ENCODE results near the gene VANGL1. TPM values are rescaled to one million over a fixed set of nuclear protein-coding genes. Genes with fewer than 3 reads are reported as not detected.

VANGL1 gene
- total RNA-seq, 4 donors from 2014 or later = 6.3 to 11.7 (median 8.1) TPM

- peak in 2 of 3 experiments; percentile 9 to 29 for TF ChIP-seq CTCF (IDR thresholded peaks at IDR 0.05)
- no peak for TF ChIP-seq POLR2AphosphoS5 (IDR thresholded peaks at IDR 0.05)
- no peak for TF ChIP-seq EP300 (IDR thresholded peaks at IDR 0.05)
- no peaks in the 10 kb centered on the region for H3K27me3 ChIP-seq
- H3K36me3 ChIP-seq = no peaks in the 10 kb centered on the region
- 0% methylated on average over 50 of the region's 78 CpGs for WGBS
- peaks cover 20 to 46% (median 38%) of the 10 kb centered on the region in 4 donors for H3K4me1 ChIP-seq
- peaks cover 0 to 21% (median 12%) of the 10 kb centered on the region in 4 donors for H3K9me3 ChIP-seq
- DNase-seq (ENCODE audit: extremely low spot score) = peak; percentile 92
- peak overlapping the region; percentile 86 to 94 (median 94) for H3K4me3 ChIP-seq
- H3K27ac ChIP-seq (replicated peaks in 1 of 4) = peak overlapping the region; percentile 81 to 89 (median 83)
- intact Hi-C loops (cut with DNase I) = no loop called here
Measured at GRCh38 chr1:115642168-115643072, 650 bp downstream of the VANGL1 start.

- Histone ChIP-seq H3K4me1 (peaks cover 20 to 54% (median 46%) of the 10 kb centered on the region in 4 donors), H3K9me3 (peaks cover 0 to 13% (median 11%) of the 10 kb centered on the region in 4 donors), H3K4me3 (peak overlapping the region; percentile 86 to 94 (median 94)), H3K36me3 (no peaks in the 10 kb centered on the region), H3K27ac (replicated peaks in 1 of 4) (peak overlapping the region; percentile 81 to 89 (median 83)), H3K27me3 (no peaks in the 10 kb centered on the region)
- 35% methylated on average over 4 of the region's 4 CpGs for WGBS
- no peak for DNase-seq (ENCODE audit: extremely low spot score)
- intact Hi-C loops (cut with DNase I) = no loop called here
- no peak for TF ChIP-seq EP300 (IDR thresholded peaks at IDR 0.05)
- TF ChIP-seq POLR2A (IDR thresholded peaks at IDR 0.05; ENCODE audit: low read depth) = no peak
- no peak for TF ChIP-seq CTCF (IDR thresholded peaks at IDR 0.05)
- TF ChIP-seq POLR2AphosphoS5 (IDR thresholded peaks at IDR 0.05) = no peak
Measured at GRCh38 chr1:115643225-115643624, 1.5 kb downstream of the VANGL1 start.

- Histone ChIP-seq H3K27ac (replicated peaks in 1 of 4) (peak overlapping the region; percentile 81 to 89 (median 83)), H3K4me1 (peaks cover 24 to 59% (median 50%) of the 10 kb centered on the region in 4 donors), H3K4me3 (no peak overlapping the region), H3K9me3 (peaks cover 0 to 8% (median 7%) of the 10 kb centered on the region in 4 donors), H3K36me3 (no peaks in the 10 kb centered on the region), H3K27me3 (no peaks in the 10 kb centered on the region)
- TF ChIP-seq CTCF (IDR thresholded peaks at IDR 0.05) (no peak), POLR2AphosphoS5 (IDR thresholded peaks at IDR 0.05) (no peak), POLR2A (IDR thresholded peaks at IDR 0.05; ENCODE audit: low read depth) (no peak)
- 91% methylated on average over 1 of the region's 1 CpG for WGBS
- DNase-seq (ENCODE audit: extremely low spot score) = no peak
- intact Hi-C loops (cut with DNase I) = no loop called here
Measured at GRCh38 chr1:115643666-115644065, 1.9 kb downstream of the VANGL1 start.

- no peak for DNase-seq (ENCODE audit: extremely low spot score)
- H3K36me3 ChIP-seq = no peaks in the 10 kb centered on the region
- no peak for TF ChIP-seq EP300 (IDR thresholded peaks at IDR 0.05)
- TF ChIP-seq POLR2A (IDR thresholded peaks at IDR 0.05; ENCODE audit: low read depth) = no peak
- no peak for TF ChIP-seq POLR2AphosphoS5 (IDR thresholded peaks at IDR 0.05)
- TF ChIP-seq CTCF (IDR thresholded peaks at IDR 0.05) = no peak
- H3K27me3 ChIP-seq = no peaks in the 10 kb centered on the region
- H3K4me1 ChIP-seq = peaks cover 26 to 62% (median 54%) of the 10 kb centered on the region in 4 donors
- 71% methylated on average over 3 of the region's 3 CpGs for WGBS
- H3K4me3 ChIP-seq = no peak overlapping the region
- H3K9me3 ChIP-seq = peaks cover 0 to 4% (median 2%) of the 10 kb centered on the region in 4 donors
- intact Hi-C loops (cut with DNase I) = no loop called here
- peak overlapping the region in 3 of 4 donors; percentile 81 to 89 (median 82) for H3K27ac ChIP-seq (replicated peaks in 1 of 4)
Measured at GRCh38 chr1:115644109-115644508, 2.3 kb downstream of the VANGL1 start.

Data from esophagus muscularis mucosa (tissue), 4 donors.